Colonic mucosa (tissue), 4 donors: ENCODE measurements around the gene NCSTN. TPM values are rescaled to one million over a fixed set of nuclear protein-coding genes. Genes with fewer than 3 reads are reported as not detected.

ENCODE experiments used
- DNase-seq: peaks from one replicate; pipeline ENCODE4 v3.0.0-alpha.2; 2020
- H3K27ac ChIP-seq: fragments of 200-600 bp; one replicate; pipeline ENCODE4 v1.8.0; 2021
- H3K27me3 ChIP-seq: fragments of 200-600 bp; one replicate; pipeline ENCODE4 v1.8.0; 2021
- H3K36me3 ChIP-seq: fragments of 200-600 bp; one replicate; pipeline ENCODE4 v1.8.0; 2021
- H3K4me1 ChIP-seq: fragments of 200-600 bp; one replicate; pipeline ENCODE4 v1.8.0; 2021; ENCODE audit warnings: mild to moderate bottlenecking
- H3K4me3 ChIP-seq: fragments of 200-600 bp; one replicate; pipeline ENCODE4 v1.8.0; 2021
- H3K9ac ChIP-seq, 2 donors: one replicate each; pipeline ENCODE4 v1.7.0; 2013; ENCODE audit warnings: control low read depth in 2 of 2, low read depth in 2 of 2, low read length in 2 of 2
- H3K9me3 ChIP-seq: fragments of 200-600 bp; one replicate; pipeline ENCODE4 v1.8.0; 2021
- intact Hi-C: fragments of 100-400 bp; cut with DNase I; formaldehyde crosslinking; loops from one replicate; pipeline ENCODE4 v1.14.1; 2022
- total RNA-seq, 2 donors: library from RNA; stranded (reverse); fragmentation: NEBNext Ultra II Directional in 1 of 2; extraction: Animal tissue kit (Norgen Biotek cat#: 25700) in 1 of 2; gene quantifications; one replicate each; pipeline ENCODE4 v1.2.1, GENCODE V29; 2021
- TF ChIP-seq, protein P1 (sequence below): fragments of 200-600 bp; IDR thresholded peaks from one replicate; pipeline ENCODE4 v1.8.0; 2022; ENCODE audit warnings: antibody characterized with exemption, mild to moderate bottlenecking
- donor health status: healthy.
- donor health status: DM: no; HTN: no; CAD: no.
- donor health status: DM: no; HTN: no; CAD: no.

Gene NCSTN
- total RNA-seq, 2 donors from 2014 or later = 83.5 to 88.0 TPM

DNA sequence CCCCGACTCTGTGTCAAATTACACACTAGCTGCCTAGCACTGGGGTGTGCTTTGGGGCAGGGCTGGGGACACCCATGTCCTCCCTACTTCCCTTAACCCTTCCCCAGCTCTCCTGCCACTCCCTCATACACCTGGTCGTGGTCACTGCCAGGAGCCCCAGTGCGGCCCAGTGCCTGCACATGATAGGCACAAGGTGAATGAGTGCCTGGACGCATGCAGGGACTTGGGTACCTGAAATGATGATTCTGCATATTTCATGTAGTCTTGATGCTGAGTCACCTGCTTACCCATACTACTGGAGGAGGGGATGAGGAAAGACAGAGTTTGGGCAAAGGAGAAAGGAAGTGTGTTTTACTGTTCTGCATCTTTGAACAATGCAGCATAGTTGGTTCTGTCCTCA, 55.6 kb downstream of the NCSTN start:
- DNase-seq = peak; percentile 16
- no peaks in the 10 kb centered on the region for H3K27me3 ChIP-seq
- TF ChIP-seq, protein P1, sequence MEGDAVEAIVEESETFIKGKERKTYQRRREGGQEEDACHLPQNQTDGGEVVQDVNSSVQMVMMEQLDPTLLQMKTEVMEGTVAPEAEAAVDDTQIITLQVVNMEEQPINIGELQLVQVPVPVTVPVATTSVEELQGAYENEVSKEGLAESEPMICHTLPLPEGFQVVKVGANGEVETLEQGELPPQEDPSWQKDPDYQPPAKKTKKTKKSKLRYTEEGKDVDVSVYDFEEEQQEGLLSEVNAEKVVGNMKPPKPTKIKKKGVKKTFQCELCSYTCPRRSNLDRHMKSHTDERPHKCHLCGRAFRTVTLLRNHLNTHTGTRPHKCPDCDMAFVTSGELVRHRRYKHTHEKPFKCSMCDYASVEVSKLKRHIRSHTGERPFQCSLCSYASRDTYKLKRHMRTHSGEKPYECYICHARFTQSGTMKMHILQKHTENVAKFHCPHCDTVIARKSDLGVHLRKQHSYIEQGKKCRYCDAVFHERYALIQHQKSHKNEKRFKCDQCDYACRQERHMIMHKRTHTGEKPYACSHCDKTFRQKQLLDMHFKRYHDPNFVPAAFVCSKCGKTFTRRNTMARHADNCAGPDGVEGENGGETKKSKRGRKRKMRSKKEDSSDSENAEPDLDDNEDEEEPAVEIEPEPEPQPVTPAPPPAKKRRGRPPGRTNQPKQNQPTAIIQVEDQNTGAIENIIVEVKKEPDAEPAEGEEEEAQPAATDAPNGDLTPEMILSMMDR = no peak
- H3K27ac ChIP-seq = no peak overlapping the region
- no peak overlapping the region for H3K9ac ChIP-seq
- intact Hi-C loops = no loop called here
- H3K4me3 ChIP-seq = no peak overlapping the region
- no peaks in the 10 kb centered on the region for H3K36me3 ChIP-seq
- H3K9me3 ChIP-seq = no peaks in the 10 kb centered on the region
- H3K4me1 ChIP-seq = no peaks in the 10 kb centered on the region

DNA sequence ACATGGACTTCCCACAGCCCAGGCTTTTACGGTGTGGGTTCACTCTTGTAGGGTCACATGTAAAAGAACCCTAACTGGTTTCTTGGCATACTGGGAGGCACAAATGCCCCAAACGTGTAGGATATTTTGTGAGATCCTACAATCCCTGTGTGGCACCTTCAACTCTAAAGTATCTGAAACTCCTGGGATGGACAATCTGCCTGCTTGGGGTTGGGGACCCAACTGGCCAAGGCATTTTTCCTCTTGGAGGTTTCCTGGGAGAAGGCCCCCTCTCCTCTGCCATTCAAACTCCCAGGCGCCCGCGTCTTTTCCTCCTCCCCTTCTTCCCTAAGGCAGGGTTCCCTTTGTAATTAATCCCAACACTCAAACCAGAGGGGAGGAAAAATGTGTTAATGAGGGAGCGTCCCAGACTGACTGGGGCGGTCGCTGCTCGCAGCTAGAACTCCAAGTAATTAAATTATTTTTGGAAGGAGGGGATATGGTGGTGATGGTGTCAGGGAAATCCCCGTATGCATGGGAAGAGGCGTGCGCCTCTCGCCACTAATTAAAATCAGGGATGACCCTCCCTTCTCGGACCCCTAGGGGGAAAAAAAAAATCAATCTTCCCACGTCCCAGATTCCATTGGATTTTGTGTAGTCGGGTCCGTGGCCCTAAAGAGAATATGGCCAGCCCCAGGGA, 56.5 kb downstream of the NCSTN start:
- no peak overlapping the region for H3K27ac ChIP-seq
- H3K9me3 ChIP-seq = no peaks in the 10 kb centered on the region
- no peaks in the 10 kb centered on the region for H3K36me3 ChIP-seq
- intact Hi-C loops = no loop called here
- no peaks in the 10 kb centered on the region for H3K4me1 ChIP-seq
- TF ChIP-seq, protein P1 = no peak
- peak overlapping the region; percentile 59 for H3K4me3 ChIP-seq
- peak; percentile 15 for DNase-seq
- no peaks in the 10 kb centered on the region for H3K27me3 ChIP-seq
- H3K9ac ChIP-seq = peak overlapping the region in 1 of 2 donors; percentile 64

DNA sequence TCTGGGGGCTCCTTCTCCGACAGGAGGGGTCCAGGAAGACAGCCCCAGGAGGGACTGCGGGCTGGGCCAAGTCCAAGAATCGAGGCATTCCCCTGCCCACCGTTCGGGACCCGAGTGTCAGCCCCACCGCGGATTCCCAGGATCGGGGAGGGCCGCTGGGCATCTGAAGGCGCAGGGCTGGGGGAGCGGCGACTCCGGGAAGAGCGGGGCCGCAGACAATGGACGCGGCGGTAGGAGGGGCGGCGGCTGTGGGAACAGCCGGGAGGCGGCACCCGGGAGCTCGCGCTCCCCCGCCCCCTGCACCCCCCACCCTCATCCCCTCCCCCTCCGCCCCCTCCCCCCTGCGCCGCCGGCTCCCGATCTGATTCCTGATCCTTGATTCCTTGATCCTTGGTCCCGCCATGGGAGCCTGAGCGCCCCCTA, 57.1 kb downstream of the NCSTN start, which contains the start of gene VANGL2:
Gene VANGL2 (plus strand): TSS at position 342 of the 423 bp plus-strand sequence. CDS start 15,274 bp downstream, outside the sequence.
- Histone ChIP-seq H3K27me3 (no peaks in the 10 kb centered on the region), H3K4me1 (no peaks in the 10 kb centered on the region)

DNA sequence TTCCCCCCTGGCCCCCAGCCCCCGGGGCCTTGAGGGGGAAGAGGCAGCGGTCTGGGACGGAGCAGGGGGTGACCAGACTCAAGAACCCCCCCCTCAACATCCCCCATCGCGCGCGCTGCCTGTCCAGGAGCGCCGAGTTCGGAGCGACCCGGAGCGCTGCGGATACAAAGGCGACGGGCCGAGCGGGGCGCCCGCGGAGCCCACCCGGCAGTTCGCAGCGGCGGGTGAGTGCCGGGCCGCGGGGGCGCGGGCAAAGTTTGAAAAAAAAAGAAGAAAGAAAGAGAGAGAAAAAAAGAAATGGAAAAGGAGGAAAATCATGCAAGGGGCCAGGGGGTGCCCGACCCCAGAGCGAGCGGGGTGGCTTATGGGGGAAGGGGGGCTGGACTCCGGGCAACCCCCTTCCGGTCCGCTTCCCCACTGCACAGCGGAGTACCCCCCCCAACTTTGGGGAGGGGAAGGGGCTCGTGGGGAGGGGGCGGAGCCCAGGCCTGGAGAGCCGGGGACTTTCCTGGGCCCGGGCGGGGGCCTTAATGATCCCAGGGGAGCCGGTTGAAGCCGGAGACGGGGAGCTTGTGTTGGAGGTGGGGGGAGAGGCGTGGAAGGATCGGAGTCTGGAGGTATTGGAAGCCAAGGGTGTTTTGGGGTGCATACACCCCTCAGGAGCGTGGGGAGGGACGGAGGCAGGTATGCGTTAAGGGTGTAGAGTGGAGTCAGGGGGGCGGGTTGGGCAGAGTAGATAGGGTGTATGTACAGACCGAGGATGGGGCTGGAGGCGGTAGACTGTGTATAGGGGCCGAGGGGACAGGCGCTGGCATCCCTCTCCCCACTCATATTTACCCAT, 57.7 kb downstream of the NCSTN start:
- Histone ChIP-seq H3K36me3 (no peaks in the 10 kb centered on the region), H3K27ac (no peak overlapping the region), H3K9me3 (no peaks in the 10 kb centered on the region), H3K4me1 (no peaks in the 10 kb centered on the region), H3K27me3 (no peaks in the 10 kb centered on the region), H3K9ac (peak overlapping the region; percentile 60 to 70), H3K4me3 (peak overlapping the region; percentile 59)
- TF ChIP-seq, protein P1 = no peak
- intact Hi-C loops = no loop called here
- peak; percentile 35 for DNase-seq

More for the DNA sequence above, 57.1 kb downstream of the NCSTN start, which contains the start of gene VANGL2:
- Histone ChIP-seq H3K36me3 (no peaks in the 10 kb centered on the region), H3K9ac (peak within 1 kb of the TSS; percentile 60 to 70), H3K4me3 (peak within 1 kb of the TSS; percentile 59), H3K27ac (no peak within 1 kb of the TSS), H3K9me3 (no peaks in the 10 kb centered on the region)
- intact Hi-C loops = no loop called here
- peak; percentile 80 for DNase-seq
- TF ChIP-seq, protein P1 = no peak

DNA sequence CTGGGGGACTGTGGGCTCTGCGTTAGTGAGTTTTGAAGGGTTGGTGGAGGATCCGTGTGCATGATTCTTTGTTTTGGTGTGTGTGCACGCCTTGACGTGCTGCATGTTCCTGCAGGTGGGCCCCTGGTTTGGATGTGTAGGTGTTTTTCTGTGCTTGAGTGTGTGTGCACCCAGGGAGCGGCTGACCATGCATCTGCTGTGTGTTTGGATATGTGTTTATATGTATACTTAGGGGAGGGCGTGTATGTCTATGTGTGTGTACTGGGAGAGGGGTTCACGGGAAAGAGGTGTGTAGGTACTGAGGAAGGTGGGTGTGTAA, 58.3 kb downstream of the NCSTN start:
- H3K4me1 ChIP-seq = no peaks in the 10 kb centered on the region
- no peaks in the 10 kb centered on the region for H3K36me3 ChIP-seq
- H3K9ac ChIP-seq = peak overlapping the region; percentile 60 to 70
- H3K27ac ChIP-seq = no peak overlapping the region
- peak overlapping the region; percentile 59 for H3K4me3 ChIP-seq
- H3K9me3 ChIP-seq = no peaks in the 10 kb centered on the region
- DNase-seq = peak; percentile 25
- TF ChIP-seq, protein P1 = no peak
- intact Hi-C loops = no loop called here
- no peaks in the 10 kb centered on the region for H3K27me3 ChIP-seq
